ENCODE results near the gene PRPSAP1. TPM values are rescaled to one million over a fixed set of nuclear protein-coding genes. Genes with fewer than 3 reads are reported as not detected.

Gene PRPSAP1
- total RNA-seq, 2 experiments from 2014 or later: 30.9 to 31.3 TPM

DNA sequence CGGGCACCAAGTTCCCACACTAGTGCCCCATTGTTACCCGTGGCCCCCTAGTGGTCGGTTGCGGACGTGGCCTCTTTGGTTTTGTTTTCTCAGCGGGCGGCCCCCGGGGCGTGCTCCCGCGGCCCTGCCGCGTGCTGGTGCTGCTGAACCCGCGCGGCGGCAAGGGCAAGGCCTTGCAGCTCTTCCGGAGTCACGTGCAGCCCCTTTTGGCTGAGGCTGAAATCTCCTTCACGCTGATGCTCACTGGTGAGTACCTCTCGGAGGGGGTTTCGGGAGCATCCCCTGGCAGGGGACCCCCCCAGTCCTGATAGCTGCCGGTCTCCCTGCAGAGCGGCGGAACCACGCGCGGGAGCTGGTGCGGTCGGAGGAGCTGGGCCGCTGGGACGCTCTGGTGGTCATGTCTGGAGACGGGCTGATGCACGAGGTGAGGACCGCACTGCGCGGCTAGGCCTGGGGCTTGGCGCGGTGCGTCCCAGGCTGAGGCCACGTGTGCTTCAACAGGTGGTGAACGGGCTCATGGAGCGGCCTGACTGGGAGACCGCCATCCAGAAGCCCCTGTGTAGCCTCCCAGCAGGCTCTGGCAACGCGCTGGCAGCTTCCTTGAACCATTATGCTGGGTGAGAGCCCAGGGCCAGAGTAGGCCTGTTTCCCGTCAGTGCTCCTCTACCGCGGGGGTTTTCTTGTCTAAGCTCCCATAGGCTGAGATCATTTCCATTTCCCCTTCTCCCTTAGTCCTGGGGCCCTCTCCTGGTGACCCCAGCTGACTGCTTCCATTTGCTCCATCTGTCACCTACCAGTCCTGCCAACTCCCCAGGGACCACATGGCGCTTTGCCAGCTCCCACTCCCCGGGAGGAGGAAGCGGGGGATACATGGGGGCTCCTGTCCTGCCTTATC lies 32.4 kb upstream of the PRPSAP1 start:
- Mint-ChIP-seq H3K4me3 (peak overlapping the region; percentile 44), H3K36me3 (peaks cover 2% of the 10 kb centered on the region), H3K4me1 (peaks cover 4% of the 10 kb centered on the region), H3K9me3 (no peaks in the 10 kb centered on the region), H3K27ac (peak overlapping the region; percentile 31), H3K27me3 (no peaks in the 10 kb centered on the region)
- DNase-seq: peak; percentile 89

GRCh38 chr17:76384987-76385891 lies 31.5 kb upstream of the PRPSAP1 start:
- Mint-ChIP-seq H3K4me1 (peaks cover 4% of the 10 kb centered on the region), H3K4me3 (peak overlapping the region; percentile 53), H3K27ac (no peak overlapping the region), H3K9me3 (no peaks in the 10 kb centered on the region), H3K36me3 (peaks cover 2% of the 10 kb centered on the region), H3K27me3 (no peaks in the 10 kb centered on the region)
- peak; percentile 40 for DNase-seq

DNA sequence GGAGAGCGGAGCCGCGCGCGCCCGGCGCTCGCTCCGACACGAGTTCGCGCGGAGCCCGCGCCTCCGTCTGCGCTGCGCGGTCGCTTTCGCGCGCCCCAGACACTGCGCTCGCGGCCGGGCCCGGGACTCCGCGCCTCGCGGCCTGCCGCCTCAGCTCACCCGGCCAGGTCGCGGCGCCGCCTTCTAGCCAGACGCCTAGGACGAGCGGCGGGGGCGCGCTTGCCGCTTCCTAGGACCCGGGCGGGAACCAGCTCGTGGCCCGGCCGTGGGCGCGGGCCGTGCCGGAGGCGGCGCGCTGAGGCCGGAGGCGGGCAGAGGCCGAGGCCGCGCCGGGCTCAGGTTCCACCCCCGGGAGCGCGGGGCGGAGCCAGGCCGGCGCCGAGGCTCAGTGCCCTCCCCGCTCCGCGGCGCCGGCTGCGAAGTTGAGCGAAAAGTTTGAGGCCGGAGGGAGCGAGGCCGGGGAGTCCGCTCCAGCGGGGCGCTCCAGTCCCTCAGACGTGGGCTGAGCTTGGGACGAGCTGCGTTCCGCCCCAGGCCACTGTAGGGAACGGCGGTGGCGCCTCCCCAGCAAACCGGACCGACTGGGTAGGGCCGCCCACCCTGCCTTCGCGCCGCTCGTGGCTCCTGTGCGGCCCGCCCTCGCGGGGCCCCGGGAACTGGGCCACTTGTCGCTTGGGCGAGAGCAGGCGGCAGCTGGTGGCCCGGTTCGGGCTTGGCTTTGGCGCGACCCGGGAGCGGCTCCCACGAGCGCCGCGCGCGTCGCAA lies 30.7 kb upstream of the PRPSAP1 start, which contains the start of gene SPHK1:
Gene SPHK1, plus strand, starts transcription at position 388 of the 765 bp plus-strand sequence. CDS start 1,036 bp downstream, outside the sequence.
- Mint-ChIP-seq H3K4me3 (peak within 1 kb of the TSS; percentile 82), H3K27me3 (no peaks in the 10 kb centered on the region), H3K4me1 (peaks cover 4% of the 10 kb centered on the region), H3K27ac (peak within 1 kb of the TSS; percentile 87), H3K9me3 (no peaks in the 10 kb centered on the region), H3K36me3 (peaks cover 2% of the 10 kb centered on the region)
- peak; percentile 86 for DNase-seq

DNA sequence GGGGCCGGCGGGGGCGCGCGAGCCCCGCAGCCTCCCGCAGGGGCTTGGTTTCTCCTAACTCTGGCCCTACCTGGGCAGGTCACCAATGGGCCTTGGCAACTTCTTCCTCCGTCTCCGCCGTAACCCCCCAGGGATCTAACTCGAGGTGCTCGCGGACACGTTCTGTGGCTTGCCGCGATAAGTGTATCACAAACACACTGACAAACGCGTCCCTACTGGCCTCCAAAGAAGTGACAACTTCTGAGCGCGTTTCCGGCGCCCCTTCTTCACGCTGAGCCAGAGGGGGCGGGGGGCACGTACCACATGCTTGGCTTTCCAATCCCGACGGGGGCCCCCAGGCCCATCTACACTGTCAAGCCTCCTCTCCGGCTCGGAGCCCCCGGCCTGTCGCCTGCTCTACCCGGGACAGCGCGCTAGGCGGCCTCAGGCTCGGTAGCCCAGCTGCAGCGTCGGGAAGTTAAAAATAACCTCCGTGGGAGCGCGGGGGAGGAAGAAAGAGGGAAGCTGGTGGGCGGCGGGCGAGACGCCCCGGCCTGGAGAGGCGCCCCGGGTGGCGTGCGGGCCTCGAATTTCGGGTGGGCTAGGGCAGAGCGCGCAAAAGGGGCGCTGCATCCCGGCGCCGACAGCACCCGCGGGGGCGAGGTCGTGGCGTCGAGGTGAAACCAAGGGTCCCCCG lies 30.0 kb upstream of the PRPSAP1 start:
- peak overlapping the region; percentile 82 for H3K4me3 Mint-ChIP-seq
- peaks cover 4% of the 10 kb centered on the region for H3K4me1 Mint-ChIP-seq
- DNase-seq: peak; percentile 65
- H3K27me3 Mint-ChIP-seq: no peaks in the 10 kb centered on the region
- H3K27ac Mint-ChIP-seq: peak overlapping the region; percentile 87
- peaks cover 2% of the 10 kb centered on the region for H3K36me3 Mint-ChIP-seq
- no peaks in the 10 kb centered on the region for H3K9me3 Mint-ChIP-seq

- Mint-ChIP-seq H3K4me1 (peaks cover 4% of the 10 kb centered on the region), H3K4me3 (peak overlapping the region; percentile 85), H3K27me3 (no peaks in the 10 kb centered on the region), H3K27ac (no peak overlapping the region), H3K36me3 (peaks cover 2% of the 10 kb centered on the region), H3K9me3 (no peaks in the 10 kb centered on the region)
- DNase-seq: peak; percentile 74
Measured at GRCh38 chr17:76382803-76383545, 29.3 kb upstream of the PRPSAP1 start.

- peaks cover 2% of the 10 kb centered on the region for H3K36me3 Mint-ChIP-seq
- peak; percentile 26 for DNase-seq
- peaks cover 4% of the 10 kb centered on the region for H3K4me1 Mint-ChIP-seq
- H3K27ac Mint-ChIP-seq: no peak overlapping the region
- H3K9me3 Mint-ChIP-seq: no peaks in the 10 kb centered on the region
- H3K27me3 Mint-ChIP-seq: no peaks in the 10 kb centered on the region
- peak overlapping the region; percentile 85 for H3K4me3 Mint-ChIP-seq
Measured at GRCh38 chr17:76382351-76382802, 28.7 kb upstream of the PRPSAP1 start.

- no peak for DNase-seq
- Mint-ChIP-seq H3K27ac (no peak overlapping the region), H3K4me3 (peak overlapping the region; percentile 14), H3K4me1 (peaks cover 4% of the 10 kb centered on the region), H3K36me3 (peaks cover 2% of the 10 kb centered on the region), H3K27me3 (no peaks in the 10 kb centered on the region), H3K9me3 (no peaks in the 10 kb centered on the region)
Measured at GRCh38 chr17:76381633-76382350, 28.1 kb upstream of the PRPSAP1 start.

GRCh38 chr17:76379646-76380376 lies 26.1 kb upstream of the PRPSAP1 start:
- no peaks in the 10 kb centered on the region for H3K36me3 Mint-ChIP-seq
- no peak for DNase-seq
- no peaks in the 10 kb centered on the region for H3K27me3 Mint-ChIP-seq
- peaks cover 2% of the 10 kb centered on the region for H3K4me1 Mint-ChIP-seq
- no peaks in the 10 kb centered on the region for H3K9me3 Mint-ChIP-seq
- no peak overlapping the region for H3K27ac Mint-ChIP-seq
- H3K4me3 Mint-ChIP-seq: no peak overlapping the region

DNA sequence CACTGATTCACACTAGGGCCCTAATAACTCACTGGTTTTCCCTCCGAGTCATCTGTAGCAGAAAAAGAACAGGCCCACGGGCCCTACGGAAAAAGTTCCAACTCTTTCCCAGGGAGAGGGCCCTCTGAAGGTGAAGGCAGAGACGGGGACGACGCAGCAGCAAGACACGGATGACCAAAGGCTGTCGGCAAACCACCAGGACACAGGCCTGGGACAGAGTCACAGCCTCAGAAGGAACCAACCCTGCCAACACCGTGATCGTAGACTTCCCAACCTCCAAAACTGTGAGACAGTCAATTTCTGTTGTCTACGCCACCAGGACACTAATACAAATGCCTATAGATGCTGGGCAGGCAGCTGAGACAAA lies 25.5 kb upstream of the PRPSAP1 start:
- Mint-ChIP-seq H3K27ac (no peak overlapping the region), H3K9me3 (no peaks in the 10 kb centered on the region), H3K4me3 (no peak overlapping the region), H3K4me1 (peaks cover 2% of the 10 kb centered on the region), H3K36me3 (no peaks in the 10 kb centered on the region), H3K27me3 (no peaks in the 10 kb centered on the region)
- DNase-seq: no peak

DNA sequence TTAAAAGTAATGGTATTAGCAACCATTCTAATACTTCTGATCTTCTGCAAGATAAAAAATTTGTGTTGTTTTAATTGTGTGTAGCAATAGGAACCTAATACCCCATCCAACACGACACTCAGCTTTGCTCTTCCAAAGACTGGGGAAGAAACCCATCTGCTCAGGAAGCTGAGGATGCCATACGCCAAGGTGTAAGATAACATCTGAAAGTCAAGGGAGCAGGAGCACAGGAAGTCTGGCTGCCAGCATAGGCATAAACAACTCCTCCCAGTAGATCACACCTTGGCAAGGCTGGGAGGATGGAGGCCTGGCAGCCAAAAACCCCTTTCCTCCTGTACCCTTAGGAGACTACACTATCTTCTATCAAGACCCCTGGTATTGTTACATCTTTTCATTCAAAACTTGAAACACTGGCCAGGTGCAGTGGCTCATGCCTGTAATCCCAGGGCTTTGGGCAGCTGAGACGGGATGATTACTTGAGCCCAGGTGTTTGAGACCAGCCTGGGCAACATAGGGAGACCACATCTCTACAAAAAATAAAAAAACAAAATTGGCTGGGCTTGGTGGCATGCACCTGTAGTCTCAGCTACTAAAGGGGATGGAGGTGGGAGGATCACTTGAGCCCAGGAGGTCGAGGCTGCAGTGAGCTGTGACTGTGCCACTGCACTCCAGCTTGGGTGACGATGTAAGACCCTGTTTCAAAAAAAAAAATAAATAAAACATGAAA lies 25.0 kb upstream of the PRPSAP1 start:
- Mint-ChIP-seq H3K36me3 (no peaks in the 10 kb centered on the region), H3K9me3 (no peaks in the 10 kb centered on the region), H3K27me3 (no peaks in the 10 kb centered on the region), H3K4me1 (peaks cover 2% of the 10 kb centered on the region), H3K4me3 (no peak overlapping the region), H3K27ac (no peak overlapping the region)
- no peak for DNase-seq

- Mint-ChIP-seq H3K36me3 (no peaks in the 10 kb centered on the region), H3K27me3 (no peaks in the 10 kb centered on the region), H3K4me3 (no peak overlapping the region), H3K4me1 (peaks cover 3% of the 10 kb centered on the region), H3K9me3 (no peaks in the 10 kb centered on the region), H3K27ac (no peak overlapping the region)
- no peak for DNase-seq
Measured at GRCh38 chr17:76376318-76377133, 22.8 kb upstream of the PRPSAP1 start.
